ENCODE results near the gene EEF1AKMT1.
"Not testable (repeated sequence)": the region's sequence is repeated elsewhere in the genome, so short reads cannot be mapped to it uniquely, and the experiment has no call there.

Gene EEF1AKMT1

GRCh38 chr13:20779405-20779804 lies 5.6 kb upstream of the EEF1AKMT1 start:
- in situ Hi-C loops (cut with MboI; ENCODE audit: low sequenced_read_pairs) = no loop called here

GRCh38 chr13:20778311-20778710 lies 4.5 kb upstream of the EEF1AKMT1 start:
- in situ Hi-C loops (cut with MboI; ENCODE audit: low sequenced_read_pairs) = no loop called here

GRCh38 chr13:20776751-20777150 lies 3.0 kb upstream of the EEF1AKMT1 start:
- in situ Hi-C loops (cut with MboI; ENCODE audit: low sequenced_read_pairs) = no loop called here

GRCh38 chr13:20775961-20776360 lies 2.2 kb upstream of the EEF1AKMT1 start:
- in situ Hi-C loops (cut with MboI; ENCODE audit: low sequenced_read_pairs) = no loop called here

- in situ Hi-C loops (cut with MboI; ENCODE audit: low sequenced_read_pairs) = no loop called here
Measured at GRCh38 chr13:20774746-20775145, 985 bp upstream of the EEF1AKMT1 start.

GRCh38 chr13:20772401-20773131 lies 1.2 kb downstream of the EEF1AKMT1 start:
- in situ Hi-C loops (cut with MboI; ENCODE audit: low sequenced_read_pairs) = no loop called here

GRCh38 chr13:20769834-20770233 lies 3.9 kb downstream of the EEF1AKMT1 start:
- in situ Hi-C loops (cut with MboI; ENCODE audit: low sequenced_read_pairs) = no loop called here

- in situ Hi-C loops (cut with MboI; ENCODE audit: low sequenced_read_pairs) = no loop called here
Measured at GRCh38 chr13:20769091-20769490, 4.7 kb downstream of the EEF1AKMT1 start.

- in situ Hi-C loops (cut with MboI; ENCODE audit: low sequenced_read_pairs) = no loop called here
Measured at GRCh38 chr13:20767309-20767943, 6.3 kb downstream of the EEF1AKMT1 start.

GRCh38 chr13:20760872-20761271 lies 12.9 kb downstream of the EEF1AKMT1 start:
- in situ Hi-C loops (cut with MboI; ENCODE audit: low sequenced_read_pairs) = no loop called here

GRCh38 chr13:20754009-20754408 lies 19.8 kb downstream of the EEF1AKMT1 start:
- in situ Hi-C loops (cut with MboI; ENCODE audit: low sequenced_read_pairs) = no loop called here

GRCh38 chr13:20749377-20749776 lies 24.4 kb downstream of the EEF1AKMT1 start:
- in situ Hi-C loops (cut with MboI; ENCODE audit: low sequenced_read_pairs) = no loop called here

- in situ Hi-C loops (cut with MboI; ENCODE audit: low sequenced_read_pairs) = not testable (repeated sequence)
Measured at GRCh38 chr13:20743830-20744404, 29.8 kb downstream of the EEF1AKMT1 start.

- in situ Hi-C loops (cut with MboI; ENCODE audit: low sequenced_read_pairs) = no loop called here
Measured at GRCh38 chr13:20740021-20740420, 33.7 kb downstream of the EEF1AKMT1 start.

- in situ Hi-C loops (cut with MboI; ENCODE audit: low sequenced_read_pairs) = no loop called here
Measured at GRCh38 chr13:20738616-20739015, 35.1 kb downstream of the EEF1AKMT1 start.

GRCh38 chr13:20729633-20730585 lies 43.9 kb downstream of the EEF1AKMT1 start:
- in situ Hi-C loops (cut with MboI; ENCODE audit: low sequenced_read_pairs) = no loop called here

GRCh38 chr13:20728579-20729311 lies 45.0 kb downstream of the EEF1AKMT1 start:
- in situ Hi-C loops (cut with MboI; ENCODE audit: low sequenced_read_pairs) = no loop called here

GRCh38 chr13:20727856-20728255 lies 45.9 kb downstream of the EEF1AKMT1 start:
- in situ Hi-C loops (cut with MboI; ENCODE audit: low sequenced_read_pairs) = no loop called here

GRCh38 chr13:20721454-20722357 lies 52.1 kb downstream of the EEF1AKMT1 start:
- in situ Hi-C loops (cut with MboI; ENCODE audit: low sequenced_read_pairs) = no loop called here
